ENCODE measurements around the gene SYNGR4.

GRCh38 chr19:48378194-48378570 lies 14.0 kb downstream of the SYNGR4 start:
- TF ChIP-seq POLR2A (IDR thresholded peaks at IDR 0.05; ENCODE audit: low read depth, low read length) = no peak
- no peak for TF ChIP-seq TAF1 (IDR thresholded peaks at IDR 0.05; ENCODE audit: borderline replicate concordance, low read depth, low read length)
- TF ChIP-seq POLR2AphosphoS5 (IDR thresholded peaks at IDR 0.05; ENCODE audit: low read depth, low read length) = no peak

All from GM12892 (cell line).